ENCODE results near the gene CUL2. TPM values are rescaled to one million over a fixed set of nuclear protein-coding genes. Genes with fewer than 3 reads are reported as not detected.
A peak's percentile ranks its signal among the peaks of the same experiment; 100 is the strongest.
"Not testable (repeated sequence)": the region's sequence is repeated elsewhere in the genome, so short reads cannot be mapped to it uniquely, and the experiment has no call there.

Gene CUL2
- total RNA-seq, 3 donors from 2014 or later: 18.5 to 40.4 (median 24.7) TPM

- DNase-seq: peak in 1 of 3 donors; percentile 23
- intact Hi-C loops (cut with DNase I, micrococcal nuclease): no loop called here
- no peaks in the 10 kb centered on the region for H3K36me3 ChIP-seq (ENCODE audit: low read depth)
Measured at GRCh38 chr10:34985823-34986222, 104.3 kb downstream of the CUL2 start.

DNA sequence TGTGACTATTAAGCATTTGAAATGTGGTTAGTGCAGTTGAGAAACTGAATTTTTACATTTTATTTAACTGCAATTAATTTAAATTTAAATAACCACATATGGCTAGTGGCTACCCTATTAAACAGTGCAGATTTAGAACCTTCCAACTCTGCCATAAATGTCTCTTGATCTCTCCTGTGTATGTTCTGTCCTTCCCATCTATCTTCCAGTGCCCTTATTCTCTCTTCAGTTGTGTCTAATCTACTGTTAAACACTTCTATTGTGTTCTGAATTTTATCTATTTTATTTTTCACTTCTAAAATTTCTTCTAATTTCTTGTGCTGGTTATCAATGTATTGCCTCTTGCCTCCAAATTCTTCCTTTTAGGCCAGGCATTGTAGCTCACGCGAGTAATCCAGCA, 105.0 kb downstream of the CUL2 start:
- Histone ChIP-seq H3K9me3 (peaks cover 11% of the 10 kb centered on the region), H3K4me3 (no peak overlapping the region), H3K4me1 (ENCODE audit: low read depth) (no peaks in the 10 kb centered on the region), H3K36me3 (ENCODE audit: low read depth) (no peaks in the 10 kb centered on the region)
- no peak for DNase-seq
- no peak for TF ChIP-seq CTCF (IDR thresholded peaks at IDR 0.05)
- intact Hi-C loops (cut with DNase I, micrococcal nuclease): no loop called here
- ATAC-seq: no peak

More at GRCh38 chr10:34985823-34986222, 104.3 kb downstream of the CUL2 start:
- no peaks in the 10 kb centered on the region for H3K4me1 ChIP-seq (ENCODE audit: low read depth)
- no peak for TF ChIP-seq CTCF (IDR thresholded peaks at IDR 0.05)
- no peak overlapping the region for H3K4me3 ChIP-seq
- peak; percentile 66 for ATAC-seq
- peaks cover 11% of the 10 kb centered on the region for H3K9me3 ChIP-seq

DNA sequence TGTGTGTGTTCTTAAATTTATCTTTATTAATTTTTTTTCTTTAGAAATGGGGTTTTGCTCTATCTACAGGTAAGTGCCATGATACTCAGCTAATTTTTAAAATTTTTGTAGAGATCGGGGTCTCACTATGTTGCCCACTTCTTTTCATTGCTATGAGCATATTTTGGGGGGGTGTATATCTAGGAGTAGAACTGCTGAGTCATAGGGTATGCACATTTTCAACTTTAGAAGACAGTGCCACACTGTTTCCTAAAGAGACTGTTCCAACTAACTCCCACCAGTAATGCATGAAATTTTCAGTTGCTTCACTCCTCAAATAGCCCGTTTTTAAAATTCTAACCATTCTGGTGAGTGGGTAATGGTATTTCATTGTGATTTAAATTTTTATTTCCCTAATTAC, 108.3 kb downstream of the CUL2 start:
- intact Hi-C loops (cut with DNase I, micrococcal nuclease): no loop called here
- no peak for TF ChIP-seq CTCF (IDR thresholded peaks at IDR 0.05)
- ATAC-seq (no peak), DNase-seq (no peak)
- H3K4me3 ChIP-seq: no peak overlapping the region
- H3K9me3 ChIP-seq: peaks cover 11% of the 10 kb centered on the region
- no peaks in the 10 kb centered on the region for H3K36me3 ChIP-seq (ENCODE audit: low read depth)
- no peaks in the 10 kb centered on the region for H3K4me1 ChIP-seq (ENCODE audit: low read depth)

DNA sequence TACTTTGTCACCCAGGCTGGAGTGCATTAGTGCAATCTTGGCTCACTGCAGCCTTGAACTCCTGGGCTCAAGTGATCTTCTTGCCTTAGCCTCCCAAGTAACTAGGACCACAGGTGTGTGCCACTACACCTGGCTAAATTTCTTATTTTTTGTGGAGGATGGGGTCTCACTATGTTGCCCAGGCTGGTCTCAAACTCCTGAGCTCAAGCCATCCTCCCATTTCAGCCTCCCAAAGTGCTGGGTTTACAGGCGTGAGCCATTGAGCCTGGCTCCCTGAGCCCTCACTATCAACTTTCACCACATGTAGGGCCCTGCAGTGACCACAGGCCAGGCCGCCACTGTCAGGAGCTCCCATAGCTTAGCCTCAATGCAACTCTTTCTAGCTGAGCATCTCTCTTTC, 110.2 kb downstream of the CUL2 start:
- no peaks in the 10 kb centered on the region for H3K4me1 ChIP-seq (ENCODE audit: low read depth)
- no peak overlapping the region for H3K4me3 ChIP-seq
- ATAC-seq (no peak), DNase-seq (no peak)
- TF ChIP-seq CTCF (IDR thresholded peaks at IDR 0.05): no peak
- intact Hi-C loops (cut with DNase I, micrococcal nuclease): no loop called here
- peaks cover 13% of the 10 kb centered on the region for H3K9me3 ChIP-seq
- H3K36me3 ChIP-seq (ENCODE audit: low read depth): no peaks in the 10 kb centered on the region

- H3K9me3 ChIP-seq: peaks cover 9% of the 10 kb centered on the region
- no peak for TF ChIP-seq CTCF (IDR thresholded peaks at IDR 0.05)
- intact Hi-C loops (cut with DNase I, micrococcal nuclease): no loop called here
- no peaks in the 10 kb centered on the region for H3K36me3 ChIP-seq (ENCODE audit: low read depth)
- DNase-seq (no peak), ATAC-seq (no peak)
- H3K4me3 ChIP-seq: no peak overlapping the region
- H3K4me1 ChIP-seq (ENCODE audit: low read depth): no peaks in the 10 kb centered on the region
Measured at GRCh38 chr10:34978080-34978479, 112.1 kb downstream of the CUL2 start.

DNA sequence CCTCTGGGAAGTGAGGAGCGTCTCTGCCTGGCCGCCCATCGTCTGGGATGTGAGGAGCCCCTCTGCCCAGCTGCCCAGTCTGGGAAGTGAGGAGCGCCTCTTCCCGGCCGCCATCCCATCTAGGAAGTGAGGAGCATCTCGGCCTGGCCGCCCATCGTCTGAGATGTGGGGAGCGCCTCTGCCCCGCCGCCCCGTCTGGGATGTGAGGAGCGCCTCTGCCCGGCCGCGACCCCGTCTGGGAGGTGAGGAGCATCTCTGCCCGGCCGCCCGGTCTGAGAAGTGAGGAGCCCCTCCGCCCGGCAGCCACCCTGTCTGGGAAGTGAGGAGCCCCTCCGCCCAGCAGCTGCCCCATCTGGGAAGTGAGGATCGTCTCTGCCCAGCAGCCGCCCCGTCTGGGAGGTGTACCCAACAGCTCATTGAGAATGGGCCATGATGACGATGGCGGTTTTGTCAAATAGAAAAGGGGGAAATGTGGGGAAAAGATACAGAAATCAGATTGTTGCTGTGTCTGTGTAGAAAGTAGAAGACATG, 113.7 kb downstream of the CUL2 start:
- H3K36me3 ChIP-seq (ENCODE audit: low read depth); H3K4me1 ChIP-seq (ENCODE audit: low read depth); H3K9me3 ChIP-seq; ATAC-seq; intact Hi-C loops (cut with DNase I, micrococcal nuclease); DNase-seq; H3K4me3 ChIP-seq: not testable (repeated sequence)

- H3K36me3 ChIP-seq (ENCODE audit: low read depth); ATAC-seq; H3K4me3 ChIP-seq; H3K9me3 ChIP-seq; H3K4me1 ChIP-seq (ENCODE audit: low read depth); intact Hi-C loops (cut with DNase I, micrococcal nuclease); DNase-seq: not testable (repeated sequence)
Measured at GRCh38 chr10:34974364-34975065, 115.6 kb downstream of the CUL2 start.

DNA sequence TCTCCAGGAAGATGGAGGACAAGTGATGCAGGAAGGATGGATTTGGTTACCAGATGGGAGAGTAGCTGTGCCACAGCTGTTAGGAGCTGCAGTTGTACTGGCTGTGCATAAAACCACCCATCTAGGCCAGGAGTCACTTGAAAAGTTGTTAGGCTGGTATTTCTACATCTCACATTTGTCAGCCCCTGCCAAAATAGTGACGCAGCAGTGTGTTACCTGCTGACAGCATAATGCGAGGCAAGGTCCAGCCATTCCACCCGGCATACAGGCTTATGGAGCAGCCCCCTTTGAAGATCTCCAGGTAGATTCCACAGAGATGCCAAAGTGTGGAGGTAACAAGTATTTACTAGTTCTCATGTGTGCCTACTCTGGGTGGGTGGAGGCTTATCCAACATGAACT, 116.4 kb downstream of the CUL2 start:
- intact Hi-C loops (cut with DNase I, micrococcal nuclease); H3K4me3 ChIP-seq; ATAC-seq; H3K9me3 ChIP-seq; H3K4me1 ChIP-seq (ENCODE audit: low read depth); H3K36me3 ChIP-seq (ENCODE audit: low read depth): not testable (repeated sequence)
- peak in 1 of 3 donors; percentile 24 for DNase-seq

DNA sequence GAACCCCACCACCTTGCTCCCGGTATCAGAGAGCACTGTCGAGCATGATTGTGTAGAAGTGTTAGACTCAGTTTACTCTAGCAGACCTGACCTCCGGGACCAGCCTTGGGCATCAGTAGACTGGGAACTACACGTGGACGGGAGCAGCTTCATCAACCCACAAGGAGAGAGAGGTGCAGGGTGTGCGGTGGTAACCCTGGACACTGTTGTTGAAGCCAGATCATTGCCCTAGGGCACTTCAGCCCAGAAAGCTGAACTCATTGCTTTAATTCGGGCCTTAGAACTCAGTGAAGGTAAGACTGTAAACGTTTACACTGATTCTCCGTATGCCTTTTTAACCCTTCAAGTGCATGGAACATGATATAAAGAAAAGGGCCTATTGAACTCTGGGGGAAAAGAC, 117.0 kb downstream of the CUL2 start:
- H3K36me3 ChIP-seq (ENCODE audit: low read depth); ATAC-seq; H3K4me3 ChIP-seq; H3K4me1 ChIP-seq (ENCODE audit: low read depth); DNase-seq; H3K9me3 ChIP-seq; intact Hi-C loops (cut with DNase I, micrococcal nuclease): not testable (repeated sequence)
